ENCODE data around the gene PLXNA1.

PLXNA1 gene

GRCh38 chr3:127002195-127003174 is 19.6 kb downstream of the PLXNA1 start:
- no peak for DNase-seq (ENCODE audit: low spot score)

- DNase-seq (ENCODE audit: low spot score): no peak
Observed at GRCh38 chr3:127003175-127003555, 20.2 kb downstream of the PLXNA1 start.

DNA sequence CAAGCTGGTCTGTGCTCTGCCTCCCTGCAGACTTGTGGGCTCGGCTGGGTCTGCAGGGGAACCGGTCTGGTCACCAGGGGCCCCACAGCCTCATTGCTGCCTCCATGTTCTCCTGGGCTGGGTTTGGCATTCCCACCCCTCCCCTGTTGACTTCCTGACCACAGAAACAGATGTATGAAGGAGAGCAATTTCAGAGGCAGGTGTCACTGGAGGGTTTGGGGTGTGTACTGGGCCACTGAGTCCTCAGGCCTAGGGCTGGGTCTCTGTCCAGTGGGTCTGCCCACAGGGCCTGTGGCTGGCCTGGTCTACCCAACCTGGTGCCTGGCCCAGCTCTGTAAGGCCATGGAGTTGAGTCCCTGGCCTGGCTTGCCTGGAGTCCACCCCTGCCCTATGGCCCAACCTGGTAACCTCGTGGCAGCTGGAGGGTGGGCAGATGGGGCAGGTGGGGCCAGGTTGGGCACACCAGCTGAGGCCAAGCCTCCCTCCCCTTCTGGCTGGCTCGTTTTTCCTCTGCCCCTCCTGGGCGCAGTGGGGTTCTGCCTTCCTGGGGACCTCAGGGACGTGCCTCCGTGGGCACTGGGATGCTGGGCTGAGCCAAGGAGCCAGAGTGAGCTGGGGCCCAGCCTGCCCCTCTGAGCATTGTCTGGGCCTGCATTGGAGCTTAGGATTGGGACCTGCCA is 20.8 kb downstream of the PLXNA1 start:
- no peak for DNase-seq (ENCODE audit: low spot score)

- DNase-seq (ENCODE audit: low spot score): no peak
Observed at GRCh38 chr3:127004641-127005397, 21.9 kb downstream of the PLXNA1 start.

- no peak for DNase-seq (ENCODE audit: low spot score)
Observed at GRCh38 chr3:127005864-127006500, 23.1 kb downstream of the PLXNA1 start.

DNA sequence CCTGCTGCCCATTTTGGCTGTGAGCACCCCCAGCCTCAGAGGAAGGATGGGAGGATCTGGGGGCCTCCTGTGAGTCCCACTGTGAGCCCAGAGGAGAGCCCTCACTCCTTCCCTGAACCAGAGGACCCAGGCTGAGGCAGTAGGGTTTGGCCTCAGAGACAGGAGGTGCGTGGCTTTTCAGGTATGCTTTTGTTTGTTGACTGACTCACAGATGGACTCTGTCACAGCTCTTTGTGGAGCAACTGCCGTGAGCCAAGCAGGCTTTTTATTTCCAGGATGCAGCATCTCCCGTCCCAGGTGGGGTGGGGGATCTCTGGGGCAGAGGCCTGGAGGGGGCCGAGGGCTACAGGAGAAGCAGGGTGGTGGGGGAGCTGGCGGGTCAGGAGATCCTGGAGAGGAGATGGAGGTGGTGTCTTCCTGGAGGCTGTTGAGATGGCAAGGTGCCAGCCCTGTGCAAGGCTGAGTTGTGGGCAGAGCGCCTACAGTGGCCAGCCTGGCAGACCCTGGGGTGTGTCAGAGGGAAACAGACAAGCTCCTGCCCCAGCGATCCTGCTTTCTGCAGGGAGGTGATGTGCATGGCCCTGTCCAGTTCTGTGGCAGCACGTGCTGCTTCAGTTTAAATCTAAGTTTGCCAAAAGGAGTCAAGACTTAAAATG is 24.0 kb downstream of the PLXNA1 start:
- DNase-seq (ENCODE audit: low spot score): no peak

DNA sequence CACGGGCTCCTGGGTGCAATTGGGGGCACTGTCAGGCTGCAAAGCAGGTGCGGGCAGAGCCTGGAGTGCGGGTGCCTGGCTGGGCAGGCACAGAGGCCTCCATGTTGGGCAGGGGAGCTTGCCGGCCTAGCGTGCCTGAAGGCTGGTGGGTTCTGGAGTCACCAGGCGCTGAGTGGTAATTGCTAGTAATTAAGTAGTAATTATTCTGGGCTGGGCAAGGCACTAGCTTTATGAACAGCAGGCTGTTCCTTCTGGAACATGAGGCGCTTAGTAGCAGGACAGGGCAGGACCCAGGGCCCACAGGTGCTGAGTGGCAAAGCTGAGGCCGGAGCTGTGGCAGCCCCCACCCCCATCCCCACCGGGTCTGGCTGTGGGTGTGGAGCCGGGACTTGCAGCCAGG is 25.3 kb downstream of the PLXNA1 start:
- no peak for DNase-seq (ENCODE audit: low spot score)

DNA sequence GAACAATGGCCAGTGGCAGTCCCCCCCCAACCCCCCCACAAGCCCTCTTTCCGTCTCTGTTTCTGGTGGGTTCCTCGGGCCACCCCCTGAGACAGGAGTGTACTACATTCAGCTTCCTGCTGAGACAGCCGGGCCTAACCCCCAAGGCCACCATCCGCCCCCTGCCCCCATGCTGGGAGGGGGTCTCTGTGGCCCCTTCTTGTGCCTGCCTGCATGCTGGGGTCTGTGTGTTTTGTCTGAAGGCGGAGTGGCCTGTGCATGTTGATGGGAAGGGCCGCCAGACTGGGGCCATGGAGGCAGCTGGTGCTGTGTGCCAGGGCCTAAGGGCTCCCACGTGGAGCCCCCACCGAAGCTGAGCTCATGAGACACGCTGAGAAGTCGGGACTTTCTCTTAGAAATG is 26.6 kb downstream of the PLXNA1 start:
- DNase-seq (ENCODE audit: low spot score): no peak

GRCh38 chr3:127011270-127011992 is 28.5 kb downstream of the PLXNA1 start:
- no peak for DNase-seq (ENCODE audit: low spot score)

GRCh38 chr3:127012091-127012490 is 29.2 kb downstream of the PLXNA1 start:
- no peak for DNase-seq (ENCODE audit: low spot score)

DNA sequence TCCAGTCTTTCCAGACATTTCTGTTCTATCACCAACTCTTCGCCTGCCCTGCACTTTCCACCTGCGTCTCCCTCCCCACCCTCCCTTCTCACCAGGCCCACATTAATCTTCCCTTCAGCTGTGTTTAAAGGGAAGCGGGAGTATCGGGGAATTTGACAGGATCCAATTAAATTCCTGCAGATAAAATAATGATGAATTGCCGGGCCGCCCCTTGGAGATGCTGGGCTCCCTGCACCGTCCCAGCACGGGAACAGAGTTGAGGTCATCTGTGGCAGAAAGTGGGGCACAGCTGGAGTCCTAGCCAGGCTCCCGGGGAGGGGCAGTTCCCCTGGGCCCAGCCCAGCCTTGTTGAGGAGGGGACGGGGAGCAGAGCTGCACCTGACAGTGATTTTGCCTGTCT is 30.3 kb downstream of the PLXNA1 start:
- DNase-seq (ENCODE audit: low spot score): no peak

- no peak for DNase-seq (ENCODE audit: low spot score)
Observed at GRCh38 chr3:127013758-127014535, 31.0 kb downstream of the PLXNA1 start.

DNA sequence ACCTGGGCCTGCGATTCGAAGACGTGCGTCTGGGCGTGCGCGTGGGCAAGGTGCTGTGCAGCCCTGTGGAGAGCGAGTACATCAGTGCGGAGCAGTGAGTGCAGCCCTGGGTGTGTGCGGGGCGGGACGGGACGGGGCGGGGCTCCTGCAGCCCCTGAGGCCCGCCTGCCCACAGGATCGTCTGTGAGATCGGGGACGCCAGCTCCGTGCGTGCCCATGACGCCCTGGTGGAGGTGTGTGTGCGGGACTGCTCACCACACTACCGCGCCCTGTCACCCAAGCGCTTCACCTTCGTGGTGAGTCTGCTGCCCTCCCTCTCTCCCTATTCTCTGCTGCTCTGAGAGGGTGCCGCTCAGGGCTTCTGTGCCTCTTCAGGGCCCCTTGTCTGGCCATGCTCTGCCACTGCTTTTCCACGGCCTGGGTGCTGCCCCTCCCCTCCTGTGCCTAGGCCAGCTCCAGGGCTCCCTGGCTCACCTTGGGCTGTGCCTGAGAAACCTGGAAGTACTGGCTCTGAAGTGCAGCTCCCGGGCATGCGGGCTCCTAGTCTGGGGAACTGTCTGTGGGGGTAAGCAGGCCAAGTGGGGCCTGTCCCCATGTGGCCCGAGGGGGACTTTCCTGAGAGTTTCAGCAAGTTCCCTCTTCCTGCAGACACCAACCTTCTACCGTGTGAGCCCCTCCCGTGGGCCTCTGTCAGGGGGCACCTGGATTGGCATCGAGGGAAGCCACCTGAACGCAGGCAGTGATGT is 31.8 kb downstream of the PLXNA1 start:
- no peak for DNase-seq (ENCODE audit: low spot score)

DNA sequence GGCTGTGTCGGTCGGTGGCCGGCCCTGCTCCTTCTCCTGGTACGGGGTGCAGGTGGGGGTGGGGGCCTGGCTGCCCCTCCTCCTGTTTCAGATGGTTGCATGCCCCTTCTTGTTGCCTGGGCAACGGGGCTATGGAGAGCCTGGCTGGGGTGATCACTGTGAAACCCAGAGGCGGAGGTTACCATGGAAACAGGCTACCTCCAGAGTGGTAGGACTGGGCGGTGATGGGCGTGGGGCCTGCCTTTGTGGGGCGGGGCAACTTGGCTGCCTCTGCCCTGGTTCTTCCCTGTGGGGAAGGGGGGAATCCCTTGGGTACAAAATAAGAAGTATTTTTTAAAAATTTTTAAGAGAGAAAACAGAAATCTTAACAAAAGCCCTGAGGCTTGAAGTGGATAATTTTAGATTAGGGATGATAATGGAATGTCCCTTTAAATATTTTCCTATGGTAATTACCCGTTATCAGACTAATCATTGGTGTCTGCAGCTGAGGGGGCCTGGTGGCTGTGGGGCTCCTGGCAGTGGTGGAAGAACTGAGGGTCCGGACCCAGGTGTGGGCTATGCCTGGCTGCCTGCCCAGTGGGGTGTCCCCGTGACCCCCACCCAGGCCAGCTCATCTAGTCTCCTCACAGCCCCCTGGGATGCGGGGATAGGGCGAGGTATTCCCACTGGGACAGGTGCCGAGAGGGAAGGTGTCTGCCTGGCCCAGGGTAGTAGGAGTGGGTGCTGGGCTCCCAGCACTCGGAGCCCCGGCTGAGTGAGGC is 32.5 kb downstream of the PLXNA1 start:
- no peak for DNase-seq (ENCODE audit: low spot score)

GRCh38 chr3:127016043-127016343 is 33.1 kb downstream of the PLXNA1 start:
- DNase-seq (ENCODE audit: low spot score): no peak

DNA sequence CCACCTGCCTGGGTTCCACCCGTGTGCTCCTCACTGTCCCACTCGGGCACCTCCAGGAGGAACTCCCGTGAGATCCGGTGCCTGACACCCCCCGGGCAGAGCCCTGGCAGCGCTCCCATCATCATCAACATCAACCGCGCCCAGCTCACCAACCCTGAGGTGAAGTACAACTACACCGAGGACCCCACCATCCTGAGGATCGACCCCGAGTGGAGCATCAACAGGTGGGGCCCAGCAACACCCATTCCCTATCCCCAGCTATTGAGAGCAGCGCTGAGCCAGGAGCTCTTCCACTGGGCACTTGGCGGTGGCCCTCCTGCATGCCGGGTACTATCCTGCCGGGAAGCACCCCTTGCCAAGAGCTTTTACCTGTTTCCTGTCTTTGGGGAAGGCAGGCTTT is 33.5 kb downstream of the PLXNA1 start:
- DNase-seq (ENCODE audit: low spot score): no peak

- no peak for DNase-seq (ENCODE audit: low spot score)
Observed at GRCh38 chr3:127017229-127017628, 34.3 kb downstream of the PLXNA1 start.

DNA sequence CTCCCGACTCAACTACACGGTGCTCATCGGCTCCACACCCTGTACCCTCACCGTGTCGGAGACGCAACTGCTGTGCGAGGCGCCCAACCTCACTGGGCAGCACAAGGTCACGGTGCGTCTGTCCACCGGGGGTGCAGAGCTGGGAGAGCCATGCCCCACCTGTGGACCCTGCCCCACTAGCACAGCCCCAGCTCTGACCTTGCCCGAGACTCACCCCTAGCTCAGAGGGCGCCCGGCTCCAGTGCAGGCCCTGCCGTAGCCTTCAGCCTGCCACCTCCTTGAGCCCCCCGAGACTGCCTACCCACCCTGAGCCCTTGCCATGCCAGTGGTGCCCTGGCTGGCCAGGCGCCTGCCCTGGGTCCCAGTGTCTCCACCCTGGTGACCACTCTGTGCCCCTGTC is 34.9 kb downstream of the PLXNA1 start:
- DNase-seq (ENCODE audit: low spot score): no peak

- DNase-seq (ENCODE audit: low spot score): no peak
Observed at GRCh38 chr3:127018306-127018828, 35.5 kb downstream of the PLXNA1 start.

All from CD4-positive, alpha-beta T cell treated with Interleukin-2 at 100 ng/mL for 4 hours (primary cell).